ENCODE data around the gene EYA2.

GRCh38 chr20:46960536-46960935 lies 65.9 kb downstream of the EYA2 start:
- TF ChIP-seq, protein P1, sequence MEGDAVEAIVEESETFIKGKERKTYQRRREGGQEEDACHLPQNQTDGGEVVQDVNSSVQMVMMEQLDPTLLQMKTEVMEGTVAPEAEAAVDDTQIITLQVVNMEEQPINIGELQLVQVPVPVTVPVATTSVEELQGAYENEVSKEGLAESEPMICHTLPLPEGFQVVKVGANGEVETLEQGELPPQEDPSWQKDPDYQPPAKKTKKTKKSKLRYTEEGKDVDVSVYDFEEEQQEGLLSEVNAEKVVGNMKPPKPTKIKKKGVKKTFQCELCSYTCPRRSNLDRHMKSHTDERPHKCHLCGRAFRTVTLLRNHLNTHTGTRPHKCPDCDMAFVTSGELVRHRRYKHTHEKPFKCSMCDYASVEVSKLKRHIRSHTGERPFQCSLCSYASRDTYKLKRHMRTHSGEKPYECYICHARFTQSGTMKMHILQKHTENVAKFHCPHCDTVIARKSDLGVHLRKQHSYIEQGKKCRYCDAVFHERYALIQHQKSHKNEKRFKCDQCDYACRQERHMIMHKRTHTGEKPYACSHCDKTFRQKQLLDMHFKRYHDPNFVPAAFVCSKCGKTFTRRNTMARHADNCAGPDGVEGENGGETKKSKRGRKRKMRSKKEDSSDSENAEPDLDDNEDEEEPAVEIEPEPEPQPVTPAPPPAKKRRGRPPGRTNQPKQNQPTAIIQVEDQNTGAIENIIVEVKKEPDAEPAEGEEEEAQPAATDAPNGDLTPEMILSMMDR (IDR thresholded peaks at IDR 0.05): no peak
- no peak for TF ChIP-seq EP300 (IDR thresholded peaks at IDR 0.05)

All from gastroesophageal sphincter (tissue), 3 donors.